Neural cell (in vitro differentiated cells): ENCODE results near the gene SMR3A. TPM values are rescaled to one million over a fixed set of nuclear protein-coding genes. Genes with fewer than 3 reads are reported as not detected.

ENCODE experiments used
- H2AFZ ChIP-seq: fragments of 200-600, 300-800 bp; sonication (generic), shearing (Covaris generic); 2 replicates; pipeline ENCODE4 v1.6.0; 2014; ENCODE audit warnings: low read depth, mild to moderate bottlenecking, antibody characterized with exemption, low read length, moderate library complexity
- H3F3A ChIP-seq: fragments of 200-600 bp; shearing (Covaris generic); 2 replicates; pipeline ENCODE4 v1.6.1; 2016; ENCODE audit warnings: mild to moderate bottlenecking, moderate library complexity, mixed read lengths, antibody characterized with exemption, low read length; ENCODE audit not compliant: insufficient read depth, poor library complexity, severe bottlenecking
- H3K27ac ChIP-seq: fragments of 200-600, 300-800 bp; sonication (generic), shearing (Covaris generic); 2 replicates; pipeline ENCODE4 v1.5.1; 2014; ENCODE audit warnings: mild to moderate bottlenecking, low read length, moderate library complexity
- H3K27me3 ChIP-seq: fragments of 300-800, 200-600 bp; sonication (generic), shearing (Covaris generic); 2 replicates; pipeline ENCODE4 v1.6.0; 2014; ENCODE audit warnings: mild to moderate bottlenecking, low read depth, low read length, moderate library complexity; ENCODE audit not compliant: insufficient read depth
- H3K36me3 ChIP-seq: fragments of 300-800, 200-600 bp; sonication (generic), shearing (Covaris generic); 2 replicates; pipeline ENCODE4 v1.5.1; 2014; ENCODE audit warnings: mild to moderate bottlenecking, antibody characterized with exemption, low read length, moderate library complexity; ENCODE audit not compliant: insufficient read depth
- H3K4me2 ChIP-seq: fragments of 300-800, 200-600 bp; sonication (generic), shearing (Covaris generic); 2 replicates; pipeline ENCODE4 v1.6.0; 2014; ENCODE audit warnings: mild to moderate bottlenecking, low read length
- H3K4me3 ChIP-seq: fragments of 300-800, 200-600 bp; sonication (generic), shearing (Covaris generic); 2 replicates; pipeline ENCODE4 v1.5.1; 2014; ENCODE audit warnings: mild to moderate bottlenecking, low read length, moderate library complexity
- H3K79me2 ChIP-seq: fragments of 200-600 bp; shearing (Covaris generic); replicated peaks from 2 replicates; pipeline ENCODE4 v1.6.0; 2014; ENCODE audit warnings: mild to moderate bottlenecking, low read length, moderate library complexity; ENCODE audit not compliant: insufficient read depth
- H3K9ac ChIP-seq: fragments of 300-800, 200-600 bp; sonication (generic), shearing (Covaris generic); 2 replicates; pipeline ENCODE4 v1.6.1; 2016; ENCODE audit warnings: mild to moderate bottlenecking, low read length, mixed read lengths
- H3K9me2 ChIP-seq: fragments of 200-600 bp; shearing (Covaris generic); 2 replicates; pipeline ENCODE4 v1.6.1; 2016; ENCODE audit warnings: mild to moderate bottlenecking, low read length, mixed read lengths; ENCODE audit not compliant: insufficient read depth
- H3K9me3 ChIP-seq: fragments of 200-600, 300-800 bp; sonication (generic), shearing (Covaris generic); 2 replicates; pipeline ENCODE4 v1.6.1; 2016; ENCODE audit warnings: mild to moderate bottlenecking, mixed run types, low read length, moderate library complexity, mixed read lengths
- H4K20me1 ChIP-seq: fragments of 200-600 bp; shearing (Covaris generic); 2 replicates; pipeline ENCODE4 v1.6.1; 2016; ENCODE audit warnings: mild to moderate bottlenecking, mixed run types; ENCODE audit not compliant: insufficient read depth
- CTCF ChIP-seq: fragments of 450-650 bp; IDR thresholded peaks from 2 replicates; pipeline ENCODE4 v1.5.1; 2014; ENCODE audit warnings: antibody characterized with exemption, mild to moderate bottlenecking, moderate library complexity; ENCODE audit not compliant: poor library complexity, severe bottlenecking
- EP300 ChIP-seq: fragments of 450-650 bp; conservative IDR thresholded peaks from 2 replicates; pipeline ENCODE4 v1.6.1; 2014; ENCODE audit warnings: antibody characterized with exemption, mild to moderate bottlenecking, moderate library complexity; ENCODE audit not compliant: poor library complexity, severe bottlenecking
- EZH2 ChIP-seq: fragments of 200-600, 300-800 bp; shearing (Covaris generic), sonication (generic); IDR thresholded peaks from 2 replicates; pipeline ENCODE4 v1.6.1; 2014; ENCODE audit warnings: antibody characterized with exemption, low read length, borderline replicate concordance, mild to moderate bottlenecking; ENCODE audit not compliant: insufficient read depth, poor library complexity, severe bottlenecking
- MXI1 ChIP-seq: fragments of 450-650 bp; conservative IDR thresholded peaks from 2 replicates; pipeline ENCODE4 v1.6.1; 2014; ENCODE audit warnings: antibody characterized with exemption, mild to moderate bottlenecking; ENCODE audit not compliant: poor library complexity, severe bottlenecking
- POLR2AphosphoS5 ChIP-seq: IDR thresholded peaks from 2 replicates; pipeline ENCODE4 v1.6.1; 2012
- RAD21 ChIP-seq: fragments of 450-650 bp; conservative IDR thresholded peaks from 2 replicates; pipeline ENCODE4 v1.6.1; 2014; ENCODE audit warnings: antibody characterized with exemption, mild to moderate bottlenecking, moderate library complexity
- SMC3 ChIP-seq: fragments of 450-650 bp; conservative IDR thresholded peaks from 2 replicates; pipeline ENCODE4 v1.6.1; 2014; ENCODE audit warnings: antibody characterized with exemption, mild to moderate bottlenecking, moderate library complexity; ENCODE audit not compliant: poor library complexity
- TAF1 ChIP-seq: IDR thresholded peaks from 2 replicates; pipeline ENCODE4 v1.6.1; 2012; ENCODE audit warnings: low read depth
- polyA plus RNA-seq: library from polyadenylated mRNA; depleted of rRNA; stranded (reverse); fragments of >200 nt; gene quantifications from 2 replicates; pipeline ENCODE4 v1.2.3, GENCODE V29; 2014
- TF ChIP-seq, protein P1 (sequence below): IDR thresholded peaks from 2 replicates; pipeline ENCODE4 v1.6.1; 2012; ENCODE audit warnings: borderline replicate concordance

SMR3A gene
- polyA plus RNA-seq, 1 donor from 2014 or later = not detected

DNA sequence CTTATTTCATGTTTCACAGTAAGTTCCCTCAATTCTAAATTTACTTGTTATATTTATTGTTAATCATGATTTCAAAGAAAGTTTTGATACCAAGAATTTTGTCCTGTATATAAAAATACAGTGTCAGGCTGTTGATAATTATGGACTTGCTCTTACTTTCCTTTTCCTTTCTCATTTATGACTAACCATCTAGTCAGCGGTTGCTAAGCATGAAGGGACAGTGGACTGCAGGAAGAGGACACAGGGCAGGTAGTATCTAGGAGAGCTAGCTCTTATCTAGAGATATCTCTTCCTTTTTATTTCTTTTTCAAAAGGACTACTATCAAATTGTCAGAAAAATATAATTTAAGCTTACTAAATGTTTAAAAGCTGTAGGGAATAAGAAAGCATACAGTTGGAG, 38.8 kb downstream of the SMR3A start:
- no peaks in the 10 kb centered on the region for H3K9me2 ChIP-seq
- no peaks in the 10 kb centered on the region for H3K27me3 ChIP-seq
- TF ChIP-seq EP300 = no peak
- TF ChIP-seq CTCF = no peak
- TF ChIP-seq EZH2 = no peak
- TF ChIP-seq RAD21 = no peak
- TF ChIP-seq, protein P1, sequence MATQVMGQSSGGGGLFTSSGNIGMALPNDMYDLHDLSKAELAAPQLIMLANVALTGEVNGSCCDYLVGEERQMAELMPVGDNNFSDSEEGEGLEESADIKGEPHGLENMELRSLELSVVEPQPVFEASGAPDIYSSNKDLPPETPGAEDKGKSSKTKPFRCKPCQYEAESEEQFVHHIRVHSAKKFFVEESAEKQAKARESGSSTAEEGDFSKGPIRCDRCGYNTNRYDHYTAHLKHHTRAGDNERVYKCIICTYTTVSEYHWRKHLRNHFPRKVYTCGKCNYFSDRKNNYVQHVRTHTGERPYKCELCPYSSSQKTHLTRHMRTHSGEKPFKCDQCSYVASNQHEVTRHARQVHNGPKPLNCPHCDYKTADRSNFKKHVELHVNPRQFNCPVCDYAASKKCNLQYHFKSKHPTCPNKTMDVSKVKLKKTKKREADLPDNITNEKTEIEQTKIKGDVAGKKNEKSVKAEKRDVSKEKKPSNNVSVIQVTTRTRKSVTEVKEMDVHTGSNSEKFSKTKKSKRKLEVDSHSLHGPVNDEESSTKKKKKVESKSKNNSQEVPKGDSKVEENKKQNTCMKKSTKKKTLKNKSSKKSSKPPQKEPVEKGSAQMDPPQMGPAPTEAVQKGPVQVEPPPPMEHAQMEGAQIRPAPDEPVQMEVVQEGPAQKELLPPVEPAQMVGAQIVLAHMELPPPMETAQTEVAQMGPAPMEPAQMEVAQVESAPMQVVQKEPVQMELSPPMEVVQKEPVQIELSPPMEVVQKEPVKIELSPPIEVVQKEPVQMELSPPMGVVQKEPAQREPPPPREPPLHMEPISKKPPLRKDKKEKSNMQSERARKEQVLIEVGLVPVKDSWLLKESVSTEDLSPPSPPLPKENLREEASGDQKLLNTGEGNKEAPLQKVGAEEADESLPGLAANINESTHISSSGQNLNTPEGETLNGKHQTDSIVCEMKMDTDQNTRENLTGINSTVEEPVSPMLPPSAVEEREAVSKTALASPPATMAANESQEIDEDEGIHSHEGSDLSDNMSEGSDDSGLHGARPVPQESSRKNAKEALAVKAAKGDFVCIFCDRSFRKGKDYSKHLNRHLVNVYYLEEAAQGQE = no peak
- TF ChIP-seq POLR2AphosphoS5 = no peak
- TF ChIP-seq SMC3 = no peak
- TF ChIP-seq MXI1 = no peak
- no peak for TF ChIP-seq TAF1
- H3F3A ChIP-seq = no peaks in the 10 kb centered on the region
- H3K79me2 ChIP-seq = no peaks in the 10 kb centered on the region
- H3K4me2 ChIP-seq = no peak overlapping the region
- H3K27ac ChIP-seq = no peak overlapping the region
- no peaks in the 10 kb centered on the region for H4K20me1 ChIP-seq
- H3K9me3 ChIP-seq = no peaks in the 10 kb centered on the region
- no peaks in the 10 kb centered on the region for H3K36me3 ChIP-seq
- no peak overlapping the region for H2AFZ ChIP-seq
- H3K9ac ChIP-seq = no peak overlapping the region
- H3K4me3 ChIP-seq = no peak overlapping the region

GRCh38 chr4:70402762-70403161, 42.2 kb downstream of the SMR3A start:
- TF ChIP-seq, protein P1 = no peak
- no peak for TF ChIP-seq TAF1
- no peak for TF ChIP-seq SMC3
- no peak for TF ChIP-seq EZH2
- TF ChIP-seq CTCF = no peak
- TF ChIP-seq EP300 = no peak
- TF ChIP-seq MXI1 = no peak
- TF ChIP-seq POLR2AphosphoS5 = no peak
- TF ChIP-seq RAD21 = no peak
- no peak overlapping the region for H3K4me2 ChIP-seq
- no peaks in the 10 kb centered on the region for H3K36me3 ChIP-seq
- H3K9ac ChIP-seq = no peak overlapping the region
- no peaks in the 10 kb centered on the region for H3K9me2 ChIP-seq
- H3K9me3 ChIP-seq = no peaks in the 10 kb centered on the region
- no peak overlapping the region for H2AFZ ChIP-seq
- no peak overlapping the region for H3K27ac ChIP-seq
- H4K20me1 ChIP-seq = no peaks in the 10 kb centered on the region
- no peaks in the 10 kb centered on the region for H3K27me3 ChIP-seq
- no peak overlapping the region for H3K4me3 ChIP-seq
- H3F3A ChIP-seq = no peaks in the 10 kb centered on the region
- H3K79me2 ChIP-seq = no peaks in the 10 kb centered on the region
